Keratinocyte (primary cell): ENCODE data around the gene TDRD10.

Experiments
- CTCF ChIP-seq, 3 experiments: IDR thresholded peaks in 1 of 3; conservative IDR thresholded peaks in 1 of 3; optimal IDR thresholded peaks in 1 of 3; 2 replicates in 2 of 3; 3 replicates in 1 of 3; pipeline versions ENCODE3 to v1.5.1; 2011; ENCODE audit warnings: low read length in 3 of 3, mild to moderate bottlenecking in 3 of 3, moderate library complexity in 2 of 3, control low read depth in 1 of 3, inconsistent platforms in 1 of 3; ENCODE audit not compliant: insufficient read depth in 2 of 3; ENCODE audit errors: extremely low read depth in 1 of 3
- EZH2 ChIP-seq: IDR thresholded peaks from one replicate; pipeline ENCODE4 v1.6.1; 2012; ENCODE audit warnings: inconsistent platforms, mild to moderate bottlenecking, low read length, moderate library complexity

- TF ChIP-seq CTCF (optimal IDR thresholded peaks at IDR 0.05 in 1 of 3, IDR thresholded peaks at IDR 0.05 in 1 of 3, conservative IDR thresholded peaks at IDR 0.05 in 1 of 3; ENCODE audit: extremely low read depth in 1 of 3, insufficient read depth in 2 of 3, low read length in 3 of 3) (no peak), EZH2 (no peak)
Observed at GRCh38 chr1:154474802-154475201, 27.2 kb upstream of the TDRD10 start.
